Measurements from ENCODE around the gene ZNF800. TPM values are rescaled to one million over a fixed set of nuclear protein-coding genes. Genes with fewer than 3 reads are reported as not detected.

ZNF800 gene
- total RNA-seq, 1 donor from 2014 or later = 25.4 TPM

GRCh38 chr7:127365957-127366315 is 26.6 kb downstream of the ZNF800 start:
- no peak overlapping the region for H3K4me3 Mint-ChIP-seq (ENCODE audit: unreplicated experiment)
- DNase-seq = no peak
- H3K4me1 Mint-ChIP-seq (ENCODE audit: low read depth, unreplicated experiment) = no peaks in the 10 kb centered on the region
- H3K9me3 Mint-ChIP-seq (ENCODE audit: unreplicated experiment) = no peaks in the 10 kb centered on the region
- no peaks in the 10 kb centered on the region for H3K27me3 Mint-ChIP-seq (ENCODE audit: unreplicated experiment)
- TF ChIP-seq CTCF (IDR thresholded peaks at IDR 0.05; ENCODE audit: partially characterized antibody, unreplicated experiment) = no peak
- no peaks in the 10 kb centered on the region for H3K36me3 Mint-ChIP-seq (ENCODE audit: unreplicated experiment)
- no peak overlapping the region for H3K27ac Mint-ChIP-seq (ENCODE audit: unreplicated experiment)

GRCh38 chr7:127365164-127365956 is 27.1 kb downstream of the ZNF800 start:
- no peak for TF ChIP-seq CTCF (IDR thresholded peaks at IDR 0.05; ENCODE audit: partially characterized antibody, unreplicated experiment)
- H3K9me3 Mint-ChIP-seq (ENCODE audit: unreplicated experiment) = no peaks in the 10 kb centered on the region
- H3K4me3 Mint-ChIP-seq (ENCODE audit: unreplicated experiment) = no peak overlapping the region
- no peaks in the 10 kb centered on the region for H3K36me3 Mint-ChIP-seq (ENCODE audit: unreplicated experiment)
- no peak overlapping the region for H3K27ac Mint-ChIP-seq (ENCODE audit: unreplicated experiment)
- H3K4me1 Mint-ChIP-seq (ENCODE audit: low read depth, unreplicated experiment) = no peaks in the 10 kb centered on the region
- DNase-seq = no peak
- H3K27me3 Mint-ChIP-seq (ENCODE audit: unreplicated experiment) = no peaks in the 10 kb centered on the region

DNA sequence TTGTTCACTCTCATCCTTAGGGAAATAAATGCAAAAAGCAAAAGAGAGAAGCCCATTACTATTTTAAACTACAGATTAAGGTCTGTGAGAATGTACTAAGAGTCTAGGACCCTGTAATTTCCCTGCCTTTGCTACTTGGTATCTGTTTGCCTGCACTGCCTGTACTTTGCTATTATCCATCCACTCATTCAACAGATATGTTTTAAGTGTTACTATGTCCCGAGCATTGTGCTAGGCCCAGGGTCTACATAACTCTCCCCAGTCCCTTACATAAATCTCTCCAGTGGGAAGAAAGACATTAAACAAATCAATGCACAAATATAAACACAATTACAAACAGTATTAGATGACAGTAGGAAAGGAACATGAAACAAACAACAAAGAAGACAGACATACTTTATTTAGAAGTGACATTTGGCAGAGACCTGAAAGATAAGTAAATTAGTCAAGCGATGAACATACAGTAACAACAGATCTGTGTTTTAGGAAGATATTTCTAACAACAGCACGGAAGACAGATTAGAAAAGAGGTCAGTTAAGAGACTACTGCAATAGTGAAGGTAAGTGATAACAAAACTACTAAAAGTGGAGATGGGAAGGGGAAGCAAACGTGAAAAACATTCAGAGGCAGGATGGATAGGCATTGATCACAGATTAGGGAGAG is 30.0 kb downstream of the ZNF800 start:
- H3K27ac Mint-ChIP-seq (ENCODE audit: unreplicated experiment) = no peak overlapping the region
- H3K36me3 Mint-ChIP-seq (ENCODE audit: unreplicated experiment) = no peaks in the 10 kb centered on the region
- no peak overlapping the region for H3K4me3 Mint-ChIP-seq (ENCODE audit: unreplicated experiment)
- TF ChIP-seq CTCF (IDR thresholded peaks at IDR 0.05; ENCODE audit: partially characterized antibody, unreplicated experiment) = no peak
- no peaks in the 10 kb centered on the region for H3K9me3 Mint-ChIP-seq (ENCODE audit: unreplicated experiment)
- no peak for DNase-seq
- H3K4me1 Mint-ChIP-seq (ENCODE audit: low read depth, unreplicated experiment) = no peaks in the 10 kb centered on the region
- H3K27me3 Mint-ChIP-seq (ENCODE audit: unreplicated experiment) = no peaks in the 10 kb centered on the region

GRCh38 chr7:127361736-127362135 is 30.8 kb downstream of the ZNF800 start:
- H3K9me3 Mint-ChIP-seq (ENCODE audit: unreplicated experiment) = no peaks in the 10 kb centered on the region
- H3K36me3 Mint-ChIP-seq (ENCODE audit: unreplicated experiment) = no peaks in the 10 kb centered on the region
- H3K4me3 Mint-ChIP-seq (ENCODE audit: unreplicated experiment) = no peak overlapping the region
- no peaks in the 10 kb centered on the region for H3K27me3 Mint-ChIP-seq (ENCODE audit: unreplicated experiment)
- DNase-seq = no peak
- H3K4me1 Mint-ChIP-seq (ENCODE audit: low read depth, unreplicated experiment) = no peaks in the 10 kb centered on the region
- no peak for TF ChIP-seq CTCF (IDR thresholded peaks at IDR 0.05; ENCODE audit: partially characterized antibody, unreplicated experiment)
- H3K27ac Mint-ChIP-seq (ENCODE audit: unreplicated experiment) = no peak overlapping the region

GRCh38 chr7:127359011-127359410 is 33.5 kb downstream of the ZNF800 start:
- no peak overlapping the region for H3K27ac Mint-ChIP-seq (ENCODE audit: unreplicated experiment)
- H3K36me3 Mint-ChIP-seq (ENCODE audit: unreplicated experiment) = no peaks in the 10 kb centered on the region
- H3K27me3 Mint-ChIP-seq (ENCODE audit: unreplicated experiment) = no peaks in the 10 kb centered on the region
- DNase-seq = no peak
- no peak for TF ChIP-seq CTCF (IDR thresholded peaks at IDR 0.05; ENCODE audit: partially characterized antibody, unreplicated experiment)
- no peaks in the 10 kb centered on the region for H3K4me1 Mint-ChIP-seq (ENCODE audit: low read depth, unreplicated experiment)
- H3K4me3 Mint-ChIP-seq (ENCODE audit: unreplicated experiment) = no peak overlapping the region
- H3K9me3 Mint-ChIP-seq (ENCODE audit: unreplicated experiment) = no peaks in the 10 kb centered on the region
